GM19452 (cell line): ENCODE data around the gene PITPNM3.

Experiments
- ATAC-seq: cut with Tn5 transposase; IDR thresholded peaks from one replicate; pipeline ENCODE4 v1.9.1; 2021; ENCODE audit not compliant: unreplicated experiment

The PITPNM3 gene

DNA sequence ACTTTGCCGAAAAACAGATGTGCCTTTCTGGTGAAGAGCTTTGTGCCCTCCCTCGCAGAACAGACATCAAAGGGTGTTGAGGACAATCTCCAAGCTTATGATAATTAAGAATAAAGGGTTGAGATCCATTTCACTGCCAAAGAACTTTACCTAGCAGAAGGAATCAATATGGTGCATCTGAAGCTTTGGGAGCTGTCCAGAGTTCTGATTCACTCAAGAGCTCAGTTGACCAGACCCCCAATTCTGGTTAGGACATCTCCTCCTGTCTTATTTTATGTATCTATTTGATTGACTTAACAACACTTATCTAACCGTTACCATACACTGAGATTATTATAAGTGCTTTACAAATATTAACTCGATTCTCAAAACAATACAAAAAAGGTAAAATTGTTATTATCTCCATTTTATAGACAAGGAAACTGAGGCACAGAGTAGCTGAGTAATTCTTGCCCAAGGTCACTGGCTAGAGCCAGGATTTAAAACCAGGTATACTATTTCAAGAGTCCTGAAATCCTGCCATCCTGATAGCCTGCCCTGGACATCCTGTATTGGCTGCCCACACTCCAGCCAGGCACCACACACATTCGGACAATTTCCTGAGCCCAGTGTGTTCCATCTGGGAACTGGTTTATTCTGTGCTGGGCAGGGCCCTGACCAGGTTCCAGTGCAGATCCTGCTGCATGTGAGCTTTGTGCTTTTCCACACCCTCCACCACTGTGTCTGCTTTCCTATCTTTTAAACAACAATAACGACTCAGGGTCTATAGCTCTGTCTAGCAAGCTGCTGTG lies 29.8 kb downstream of the PITPNM3 start:
- ATAC-seq, result no peak

DNA sequence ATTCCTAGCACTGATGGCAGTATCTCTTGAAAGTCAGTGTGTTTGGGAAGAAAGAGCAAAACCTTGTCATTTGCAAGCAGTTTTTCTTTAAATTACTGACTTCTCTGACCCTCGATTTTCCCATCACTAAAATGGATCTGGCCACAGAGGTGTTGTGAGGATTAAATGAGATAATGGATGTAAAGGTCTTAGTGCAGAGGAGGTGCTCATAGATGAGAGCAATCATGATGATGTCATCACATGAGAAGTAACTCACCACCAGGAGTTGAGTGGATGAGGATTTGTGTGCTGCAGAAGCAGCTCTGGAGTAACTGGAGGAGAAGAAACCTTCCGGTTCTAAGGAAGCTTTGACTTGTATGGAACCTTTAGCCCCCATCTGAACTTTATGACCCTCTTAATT lies 30.6 kb downstream of the PITPNM3 start:
- ATAC-seq, result no peak

- no peak for ATAC-seq
Measured at GRCh38 chr17:6525141-6525540, 31.2 kb downstream of the PITPNM3 start.

GRCh38 chr17:6524520-6524919 lies 31.8 kb downstream of the PITPNM3 start:
- ATAC-seq, result no peak

DNA sequence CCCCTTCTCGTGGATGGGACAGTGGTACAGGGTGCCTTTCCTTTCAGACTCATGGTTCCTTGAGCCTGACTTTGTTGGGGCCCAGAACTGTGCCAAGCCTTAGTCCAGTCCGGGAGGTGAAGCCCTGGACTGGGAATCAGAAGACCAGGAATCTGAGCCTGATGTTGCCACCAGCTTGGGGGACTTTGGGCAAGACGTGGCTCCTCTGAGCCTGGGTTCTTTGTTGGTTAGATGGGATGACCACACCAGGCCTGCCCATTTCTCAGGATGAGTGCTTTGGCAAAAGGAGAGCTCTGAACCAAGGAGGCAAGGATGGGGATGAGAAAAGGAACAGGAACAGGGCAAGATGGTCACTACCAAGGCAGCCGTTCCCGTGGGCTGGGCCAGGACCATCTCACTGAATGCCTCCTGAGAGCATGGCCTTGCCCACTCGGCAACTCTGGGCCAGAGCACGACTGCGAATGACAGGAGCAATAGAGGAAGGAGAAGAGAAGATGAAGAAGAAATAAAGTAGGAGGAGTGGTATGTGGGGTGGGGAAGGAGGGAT lies 32.5 kb downstream of the PITPNM3 start:
- ATAC-seq, result no peak

GRCh38 chr17:6523330-6523729 lies 33.0 kb downstream of the PITPNM3 start:
- ATAC-seq, result no peak

DNA sequence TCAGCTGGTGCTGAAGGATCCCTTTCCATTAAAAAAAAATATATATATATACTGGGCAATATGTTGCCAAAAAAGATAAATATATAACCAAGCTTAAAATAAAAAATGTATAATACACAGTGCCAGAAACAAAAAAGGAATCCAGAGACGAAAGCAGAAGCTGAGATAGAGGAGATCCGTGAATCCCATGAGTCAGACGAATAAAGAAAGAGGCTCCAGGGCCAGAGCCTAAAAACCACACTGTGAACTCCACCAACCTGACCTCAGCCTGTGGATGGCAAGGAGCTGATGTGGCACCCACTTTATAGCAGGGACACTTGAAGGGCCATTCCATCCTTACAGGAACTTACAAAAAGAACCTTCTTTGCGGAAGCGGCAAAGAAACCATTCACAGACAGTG lies 34.8 kb downstream of the PITPNM3 start:
- no peak for ATAC-seq

DNA sequence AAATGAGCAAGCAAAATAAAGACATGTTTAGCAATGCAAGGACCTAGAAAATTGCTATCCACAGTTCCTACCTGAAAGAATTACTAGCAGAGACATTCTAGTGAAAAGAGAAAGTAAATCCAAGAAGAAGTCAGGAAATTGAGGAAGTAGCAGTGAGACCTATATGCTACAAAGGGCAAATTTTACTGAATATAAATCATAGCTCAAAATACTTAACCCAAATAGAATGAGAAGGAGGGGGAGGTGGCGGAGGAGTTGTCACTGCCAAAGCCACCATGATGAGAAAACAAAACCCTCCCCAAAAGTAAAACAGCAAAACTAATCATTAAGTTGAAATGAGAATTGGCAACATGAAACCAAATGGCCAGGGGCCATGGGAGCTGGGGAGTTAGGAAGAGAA lies 39.3 kb downstream of the PITPNM3 start:
- ATAC-seq, result no peak

DNA sequence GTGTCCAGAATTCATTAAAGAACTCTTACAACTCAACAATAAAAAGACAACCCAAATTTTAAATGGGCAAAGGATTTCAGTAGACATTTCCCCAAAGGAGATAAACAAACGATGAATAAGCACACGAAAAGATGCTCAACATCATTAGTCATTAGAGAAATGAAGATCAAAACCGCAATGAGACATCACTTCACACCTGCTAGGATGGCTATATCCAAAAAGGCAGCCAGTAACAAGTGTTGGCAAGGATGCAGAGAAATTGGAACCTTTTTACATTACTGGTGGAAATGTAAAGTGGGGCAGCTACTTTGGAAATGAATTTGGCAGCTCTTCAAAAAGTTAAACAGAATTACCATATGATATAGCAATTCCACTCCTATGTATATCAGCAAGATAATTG lies 42.0 kb downstream of the PITPNM3 start:
- no peak for ATAC-seq

GRCh38 chr17:6512552-6512951 lies 43.8 kb downstream of the PITPNM3 start:
- no peak for ATAC-seq

- ATAC-seq, result no peak
Measured at GRCh38 chr17:6510321-6510977, 45.9 kb downstream of the PITPNM3 start.

DNA sequence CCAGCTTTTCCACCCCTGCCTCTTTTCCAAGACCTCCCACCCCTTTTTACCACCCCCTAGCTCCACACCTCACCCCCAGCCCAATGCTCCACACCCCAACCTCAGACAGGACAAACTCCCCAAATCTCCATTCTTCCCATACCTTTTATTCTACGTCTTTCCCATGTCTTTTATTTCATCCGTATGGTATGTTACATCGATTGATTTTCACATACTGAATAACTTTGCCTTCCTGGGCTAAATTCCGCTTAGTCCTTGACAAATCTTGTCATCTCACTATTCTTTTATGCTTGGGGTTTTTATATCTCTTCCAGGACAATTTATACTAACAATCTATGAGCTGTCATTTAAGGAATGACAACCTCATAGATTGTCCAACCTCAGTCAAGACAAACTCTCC lies 46.4 kb downstream of the PITPNM3 start:
- no peak for ATAC-seq

DNA sequence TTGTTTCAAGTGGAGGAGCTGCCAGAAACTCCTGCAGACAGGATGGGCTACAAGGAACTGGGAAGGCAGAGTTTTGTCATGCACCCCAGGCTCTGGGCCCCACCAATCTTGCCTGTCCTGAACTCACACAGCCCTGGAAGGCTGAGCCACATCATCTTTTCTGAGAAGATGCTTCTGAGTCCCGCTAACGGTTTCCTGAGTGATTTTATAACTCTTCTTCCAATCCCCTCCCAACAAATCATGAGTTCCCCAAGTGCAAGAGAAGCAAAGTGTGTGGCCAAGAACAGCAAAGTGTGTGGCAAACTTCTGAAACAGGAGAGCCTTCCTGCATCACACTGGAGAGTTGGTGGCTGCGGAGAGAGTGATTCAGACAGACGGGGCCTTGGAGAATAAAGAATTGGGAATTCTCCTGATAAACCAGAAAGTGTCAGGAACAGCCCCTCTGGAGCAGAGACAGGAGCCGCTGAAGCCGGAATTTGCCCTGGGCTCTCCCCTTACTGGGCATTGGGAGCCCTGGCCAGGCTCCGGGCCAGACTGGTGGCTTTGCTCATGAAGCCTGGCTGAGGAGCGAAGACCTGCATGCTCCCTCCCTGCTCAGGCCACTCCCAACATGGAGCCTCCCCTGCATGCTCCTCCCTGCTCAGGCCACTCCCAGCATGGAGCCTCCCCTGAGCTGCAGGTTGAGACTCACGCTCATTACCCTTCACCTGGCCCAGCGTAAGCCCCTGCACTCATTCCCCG lies 47.2 kb downstream of the PITPNM3 start:
- no peak for ATAC-seq

GRCh38 chr17:6508519-6509030 lies 47.8 kb downstream of the PITPNM3 start:
- no peak for ATAC-seq

GRCh38 chr17:6508016-6508415 lies 48.3 kb downstream of the PITPNM3 start:
- no peak for ATAC-seq

DNA sequence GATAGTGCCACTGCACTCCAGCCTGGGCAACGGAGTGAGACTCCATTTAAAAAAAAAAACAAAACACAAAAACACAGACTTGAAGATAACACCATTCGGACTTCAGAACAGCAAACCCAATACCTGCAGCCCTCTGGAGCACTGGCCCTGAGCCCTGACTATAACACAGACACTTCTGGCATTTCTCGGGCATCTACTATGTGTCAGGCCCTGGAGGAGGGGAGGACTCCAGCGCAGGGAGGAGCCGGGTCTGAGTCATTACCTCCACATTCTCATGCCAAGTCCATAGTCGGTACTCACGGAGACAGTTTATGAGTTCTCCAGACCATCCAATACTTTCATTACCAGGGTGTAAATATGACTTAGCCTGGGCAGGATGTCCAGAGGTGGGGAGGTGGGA lies 48.8 kb downstream of the PITPNM3 start:
- ATAC-seq, result no peak

- ATAC-seq, result no peak
Measured at GRCh38 chr17:6506679-6507231, 49.6 kb downstream of the PITPNM3 start.

- ATAC-seq, result no peak
Measured at GRCh38 chr17:6505425-6506142, 50.8 kb downstream of the PITPNM3 start.

- ATAC-seq, result no peak
Measured at GRCh38 chr17:6503641-6504195, 52.6 kb downstream of the PITPNM3 start.

DNA sequence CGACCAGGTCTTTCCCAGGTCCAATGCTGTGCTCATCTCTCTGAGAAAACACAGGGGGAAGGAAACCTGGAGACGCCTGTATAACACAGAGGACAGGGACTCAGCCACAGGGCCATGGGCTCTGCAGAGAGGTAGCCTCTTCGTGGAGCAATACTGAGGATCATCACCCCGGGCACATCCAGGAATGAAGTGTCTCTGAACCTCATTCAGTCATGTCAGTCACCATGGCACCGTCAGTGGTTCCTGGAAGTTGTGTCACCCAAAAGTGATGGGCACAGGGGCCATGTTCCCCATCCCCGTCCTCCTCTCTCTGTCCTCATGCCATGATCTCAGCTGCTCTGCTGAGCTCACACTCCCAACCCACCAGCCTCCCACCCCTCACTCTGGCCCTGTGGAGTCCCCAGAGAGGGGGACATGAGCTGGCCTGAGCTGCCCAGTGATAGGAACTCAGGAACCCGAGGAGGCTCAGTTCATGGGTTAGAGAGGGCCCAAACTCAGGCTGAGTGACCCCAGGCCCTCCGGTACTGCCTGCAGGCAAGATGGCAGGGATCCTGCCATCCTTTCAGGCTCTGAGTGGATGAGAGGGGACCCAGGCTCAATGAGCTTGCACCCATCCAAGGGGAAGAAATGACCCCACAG lies 53.4 kb downstream of the PITPNM3 start:
- no peak for ATAC-seq
